PFSK-1 (cell line): ENCODE results near the gene RASA4. TPM values are rescaled to one million over a fixed set of nuclear protein-coding genes. Genes with fewer than 3 reads are reported as not detected.
"Not testable (repeated sequence)": the region's sequence is repeated elsewhere in the genome, so short reads cannot be mapped to it uniquely, and the experiment has no call there.

Source experiments
- FOXP2 ChIP-seq: optimal IDR thresholded peaks from 2 replicates; pipeline ENCODE3; 2011; ENCODE audit warnings: borderline replicate concordance, control low read depth, inconsistent platforms; ENCODE audit not compliant: insufficient read depth; ENCODE audit errors: extremely low read length, extremely low read depth
- POLR2AphosphoS5 ChIP-seq: IDR thresholded peaks from 2 replicates; pipeline ENCODE4 v1.6.1; 2012; ENCODE audit warnings: low read depth, mild to moderate bottlenecking, control low read depth, low read length, moderate library complexity
- SIN3A ChIP-seq: IDR thresholded peaks from 2 replicates; pipeline ENCODE4 v1.6.1; 2012; ENCODE audit warnings: mild to moderate bottlenecking, low read length, moderate library complexity, borderline replicate concordance; ENCODE audit not compliant: insufficient read depth
- TAF1 ChIP-seq: IDR thresholded peaks from 2 replicates; pipeline ENCODE4 v1.6.1; 2012; ENCODE audit warnings: low read length, control low read depth, borderline replicate concordance; ENCODE audit not compliant: insufficient read depth
- polyA plus RNA-seq: library from polyadenylated mRNA; unstranded; fragments of >200 nt; gene quantifications from one replicate; pipeline ENCODE4 v1.2.1, GENCODE V29; 2012; ENCODE audit warnings: low read depth, missing spikeins; ENCODE audit not compliant: insufficient read length
- TF ChIP-seq, protein P1 (sequence below), 2 experiments: IDR thresholded peaks; 2 replicates each; pipeline versions ENCODE4 v1.6.1 to v1.8.0; 2011 to 2012; ENCODE audit warnings: low read depth in 2 of 2, low read length in 2 of 2, control low read depth in 1 of 2, inconsistent platforms in 1 of 2, mild to moderate bottlenecking in 1 of 2, moderate library complexity in 1 of 2; ENCODE audit not compliant: insufficient read depth in 1 of 2

The RASA4 gene
- polyA plus RNA-seq = 26.9 TPM

GRCh38 chr7:102616507-102617125 is at the start of gene RASA4:
Gene RASA4 (minus strand): TSS chr7:102616756. CDS start chr7:102616689, 67 bp downstream.
- TF ChIP-seq, protein P1, sequence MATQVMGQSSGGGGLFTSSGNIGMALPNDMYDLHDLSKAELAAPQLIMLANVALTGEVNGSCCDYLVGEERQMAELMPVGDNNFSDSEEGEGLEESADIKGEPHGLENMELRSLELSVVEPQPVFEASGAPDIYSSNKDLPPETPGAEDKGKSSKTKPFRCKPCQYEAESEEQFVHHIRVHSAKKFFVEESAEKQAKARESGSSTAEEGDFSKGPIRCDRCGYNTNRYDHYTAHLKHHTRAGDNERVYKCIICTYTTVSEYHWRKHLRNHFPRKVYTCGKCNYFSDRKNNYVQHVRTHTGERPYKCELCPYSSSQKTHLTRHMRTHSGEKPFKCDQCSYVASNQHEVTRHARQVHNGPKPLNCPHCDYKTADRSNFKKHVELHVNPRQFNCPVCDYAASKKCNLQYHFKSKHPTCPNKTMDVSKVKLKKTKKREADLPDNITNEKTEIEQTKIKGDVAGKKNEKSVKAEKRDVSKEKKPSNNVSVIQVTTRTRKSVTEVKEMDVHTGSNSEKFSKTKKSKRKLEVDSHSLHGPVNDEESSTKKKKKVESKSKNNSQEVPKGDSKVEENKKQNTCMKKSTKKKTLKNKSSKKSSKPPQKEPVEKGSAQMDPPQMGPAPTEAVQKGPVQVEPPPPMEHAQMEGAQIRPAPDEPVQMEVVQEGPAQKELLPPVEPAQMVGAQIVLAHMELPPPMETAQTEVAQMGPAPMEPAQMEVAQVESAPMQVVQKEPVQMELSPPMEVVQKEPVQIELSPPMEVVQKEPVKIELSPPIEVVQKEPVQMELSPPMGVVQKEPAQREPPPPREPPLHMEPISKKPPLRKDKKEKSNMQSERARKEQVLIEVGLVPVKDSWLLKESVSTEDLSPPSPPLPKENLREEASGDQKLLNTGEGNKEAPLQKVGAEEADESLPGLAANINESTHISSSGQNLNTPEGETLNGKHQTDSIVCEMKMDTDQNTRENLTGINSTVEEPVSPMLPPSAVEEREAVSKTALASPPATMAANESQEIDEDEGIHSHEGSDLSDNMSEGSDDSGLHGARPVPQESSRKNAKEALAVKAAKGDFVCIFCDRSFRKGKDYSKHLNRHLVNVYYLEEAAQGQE (IDR thresholded peaks at IDR 0.05; ENCODE audit: insufficient read depth in 1 of 2, low read depth in 2 of 2, low read length in 2 of 2) = not testable (repeated sequence)
- not testable (repeated sequence) for TF ChIP-seq SIN3A, FOXP2

- TF ChIP-seq SIN3A, TAF1: not testable (repeated sequence)
- TF ChIP-seq, protein P1 (IDR thresholded peaks at IDR 0.05; ENCODE audit: insufficient read depth in 1 of 2, low read depth in 2 of 2, low read length in 2 of 2) = not testable (repeated sequence)
Observed at GRCh38 chr7:102649924-102650323, 33.4 kb upstream of the RASA4 start, which contains the start of gene SPDYE2B. Gene SPDYE2B (plus strand): TSS chr7:102650319. CDS start chr7:102652349, 2,030 bp downstream.

GRCh38 chr7:102642691-102643090 is 26.1 kb upstream of the RASA4 start, which contains the start of gene UPK3BL1:
Gene UPK3BL1 (minus strand): TSS chr7:102642791. CDS start chr7:102642741, 50 bp downstream.
- TF ChIP-seq, protein P1 (IDR thresholded peaks at IDR 0.05; ENCODE audit: insufficient read depth in 1 of 2, low read depth in 2 of 2, low read length in 2 of 2) = not testable (repeated sequence)
- not testable (repeated sequence) for TF ChIP-seq POLR2AphosphoS5, TAF1

DNA sequence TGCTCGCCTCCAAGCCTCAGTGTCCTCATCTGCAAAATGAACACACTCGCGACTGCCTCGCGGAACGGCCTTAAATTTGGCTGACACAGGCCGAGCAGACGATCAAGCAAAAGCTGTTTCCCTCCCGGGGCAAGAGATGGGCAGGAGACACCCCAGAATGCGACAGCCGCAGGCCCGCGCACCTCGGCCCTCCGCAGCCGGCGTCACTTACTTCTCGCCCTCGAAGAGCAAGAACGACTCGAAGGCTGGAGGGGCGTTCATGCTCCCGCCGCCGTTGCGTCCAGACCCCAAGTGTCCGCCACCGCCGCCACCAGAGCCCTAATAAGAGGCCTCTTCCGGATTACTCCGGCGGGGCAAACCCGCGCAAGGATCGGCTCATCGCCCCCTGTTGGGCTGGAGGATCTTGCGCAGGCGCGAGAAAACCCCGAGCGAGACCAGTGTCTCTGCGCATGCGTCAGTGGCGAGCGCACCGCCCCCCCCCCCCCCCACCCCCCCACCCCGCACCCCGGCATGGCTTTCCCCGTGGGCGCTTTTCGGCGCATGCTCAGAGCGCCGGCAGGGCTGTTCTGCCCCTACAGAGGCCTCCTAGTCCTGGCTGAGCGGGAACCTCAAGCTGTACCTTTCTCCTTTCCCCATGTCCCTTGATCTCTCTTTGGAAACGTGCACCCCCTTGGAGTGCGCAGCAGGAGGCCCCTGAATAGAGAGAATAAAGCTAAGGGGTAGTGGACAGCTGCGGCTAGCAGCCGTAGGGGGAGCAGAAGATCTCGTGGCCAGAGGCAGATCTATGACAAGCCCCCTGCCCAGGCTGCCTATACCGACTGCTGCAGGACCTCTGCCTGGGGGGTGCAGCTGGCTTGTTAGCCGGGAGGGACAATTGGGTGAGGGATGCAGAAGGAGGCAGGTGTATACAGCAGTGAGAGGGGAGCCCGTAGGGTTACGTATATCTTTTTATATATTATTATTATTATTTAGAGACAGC is 44.0 kb downstream of the RASA4 start, which contains the start of gene POLR2J3:
TSS of gene POLR2J3 (minus strand) at position 323 of the 979 bp plus-strand sequence. CDS start at position 261, 62 bp downstream.
- not testable (repeated sequence) for TF ChIP-seq SIN3A, FOXP2, POLR2AphosphoS5

GRCh38 chr7:102550808-102551422 is 65.6 kb downstream of the RASA4 start, which contains the start of gene SPDYE2:
Gene SPDYE2 (plus strand): TSS chr7:102551226. CDS start chr7:102553256, 2,030 bp downstream.
- TF ChIP-seq POLR2AphosphoS5, FOXP2, SIN3A: not testable (repeated sequence)
